Measurements from ENCODE around the gene CXCL17. TPM values are rescaled to one million over a fixed set of nuclear protein-coding genes. Genes with fewer than 3 reads are reported as not detected.
A peak's percentile ranks its signal among the peaks of the same experiment; 100 is the strongest.

Gene CXCL17
- total and polyA plus RNA-seq, 2 experiments from 2014 or later = 0.39 TPM; not detected in 1

DNA sequence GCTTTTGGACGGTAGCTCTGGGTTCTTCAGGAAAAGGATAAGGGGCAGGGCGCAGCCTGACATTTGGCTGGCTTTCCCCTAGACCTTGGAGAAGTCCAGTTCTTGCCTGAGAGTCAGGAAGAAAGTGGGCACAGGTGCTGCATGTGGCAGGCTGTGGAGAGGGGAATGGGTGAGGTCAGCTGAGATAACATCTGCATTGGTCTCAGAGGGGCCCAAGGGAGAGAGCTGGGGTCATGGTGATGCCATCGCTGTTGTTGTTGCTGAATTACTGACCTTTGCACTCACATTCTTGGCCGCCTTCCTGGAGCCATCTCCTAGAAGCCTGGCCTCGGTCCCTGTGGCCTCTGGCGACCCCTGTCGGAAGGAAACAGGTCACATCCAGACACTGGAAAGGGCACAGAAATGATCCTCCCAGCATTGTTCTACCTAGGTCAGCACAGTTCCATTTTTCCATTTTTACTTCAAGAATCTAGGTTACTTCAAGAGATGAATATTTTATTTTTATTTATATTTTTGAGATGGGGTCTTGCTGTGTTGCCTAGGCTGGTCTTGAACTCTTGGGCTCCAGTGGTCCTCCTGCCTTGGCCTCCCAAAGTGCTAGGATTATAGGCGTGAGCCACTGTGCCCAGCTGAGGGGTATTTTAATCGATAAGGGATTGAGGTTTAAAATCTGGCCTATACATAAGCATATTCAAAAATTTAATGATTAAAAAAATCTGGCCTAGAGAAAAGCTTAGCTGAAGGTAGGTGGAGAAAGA lies 9.1 kb downstream of the CXCL17 start:
- Histone ChIP-seq H3K4me3 (no peak overlapping the region), H4K20me1 (replicated peaks; ENCODE audit: insufficient read depth) (0 out of 2 replicates have a peak, but pooled peaks cover 3% of the 10 kb centered on the region), H2AFZ (peak overlapping the region; percentile 91), H3K79me2 (replicated peaks; ENCODE audit: insufficient read depth) (no peaks in the 10 kb centered on the region), H3K27ac (ENCODE audit: low read depth) (no peak overlapping the region), H3K9me2 (ENCODE audit: insufficient read depth) (no peaks in the 10 kb centered on the region), H3K36me3 (ENCODE audit: insufficient read depth) (no peaks in the 10 kb centered on the region), H3F3A (replicated peaks; ENCODE audit: low read depth) (peaks cover 3% of the 10 kb centered on the region; the same call in 1 of the 2 replicates), H3K27me3 (ENCODE audit: insufficient read depth) (0 out of 2 replicates have a peak, but pooled peaks cover 2% of the 10 kb centered on the region), H3K4me1 (ENCODE audit: insufficient read depth) (no peaks in the 10 kb centered on the region), H3K4me2 (peak overlapping the region; percentile 53; the same call in 1 of the 2 replicates)
- H3K36me3 Mint-ChIP-seq (ENCODE audit: low read depth) = no peaks in the 10 kb centered on the region
- no peak for TF ChIP-seq NANOG (IDR thresholded peaks at IDR 0.05; ENCODE audit: borderline replicate concordance)
- TF ChIP-seq CTCF (conservative IDR thresholded peaks at IDR 0.05; ENCODE audit: low read depth in 2 of 2) = peak; percentile 87 to 98
- TF ChIP-seq ETS1 (IDR thresholded peaks at IDR 0.05) = no peak
- 0 out of 2 replicates have a peak, but pooled peaks have one; percentile 19 for TF ChIP-seq CREB1 (CRISPR knock-in tag; IDR thresholded peaks at IDR 0.05; ENCODE audit: low read depth)
- TF ChIP-seq ZNF114 (CRISPR knock-in tag; IDR thresholded peaks at IDR 0.05) = no peak
- TF ChIP-seq POLR2AphosphoS5 (IDR thresholded peaks at IDR 0.05; ENCODE audit: low read depth) = no peak
- no peak for TF ChIP-seq EZH2phosphoT487 (IDR thresholded peaks at IDR 0.05; ENCODE audit: unreplicated experiment)
- TF ChIP-seq ZNF331 (CRISPR knock-in tag; IDR thresholded peaks at IDR 0.05; ENCODE audit: low read depth) = no peak
- TF ChIP-seq, protein P1, sequence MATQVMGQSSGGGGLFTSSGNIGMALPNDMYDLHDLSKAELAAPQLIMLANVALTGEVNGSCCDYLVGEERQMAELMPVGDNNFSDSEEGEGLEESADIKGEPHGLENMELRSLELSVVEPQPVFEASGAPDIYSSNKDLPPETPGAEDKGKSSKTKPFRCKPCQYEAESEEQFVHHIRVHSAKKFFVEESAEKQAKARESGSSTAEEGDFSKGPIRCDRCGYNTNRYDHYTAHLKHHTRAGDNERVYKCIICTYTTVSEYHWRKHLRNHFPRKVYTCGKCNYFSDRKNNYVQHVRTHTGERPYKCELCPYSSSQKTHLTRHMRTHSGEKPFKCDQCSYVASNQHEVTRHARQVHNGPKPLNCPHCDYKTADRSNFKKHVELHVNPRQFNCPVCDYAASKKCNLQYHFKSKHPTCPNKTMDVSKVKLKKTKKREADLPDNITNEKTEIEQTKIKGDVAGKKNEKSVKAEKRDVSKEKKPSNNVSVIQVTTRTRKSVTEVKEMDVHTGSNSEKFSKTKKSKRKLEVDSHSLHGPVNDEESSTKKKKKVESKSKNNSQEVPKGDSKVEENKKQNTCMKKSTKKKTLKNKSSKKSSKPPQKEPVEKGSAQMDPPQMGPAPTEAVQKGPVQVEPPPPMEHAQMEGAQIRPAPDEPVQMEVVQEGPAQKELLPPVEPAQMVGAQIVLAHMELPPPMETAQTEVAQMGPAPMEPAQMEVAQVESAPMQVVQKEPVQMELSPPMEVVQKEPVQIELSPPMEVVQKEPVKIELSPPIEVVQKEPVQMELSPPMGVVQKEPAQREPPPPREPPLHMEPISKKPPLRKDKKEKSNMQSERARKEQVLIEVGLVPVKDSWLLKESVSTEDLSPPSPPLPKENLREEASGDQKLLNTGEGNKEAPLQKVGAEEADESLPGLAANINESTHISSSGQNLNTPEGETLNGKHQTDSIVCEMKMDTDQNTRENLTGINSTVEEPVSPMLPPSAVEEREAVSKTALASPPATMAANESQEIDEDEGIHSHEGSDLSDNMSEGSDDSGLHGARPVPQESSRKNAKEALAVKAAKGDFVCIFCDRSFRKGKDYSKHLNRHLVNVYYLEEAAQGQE (IDR thresholded peaks at IDR 0.05; ENCODE audit: unreplicated experiment) = no peak
- TF ChIP-seq EZH2 (IDR thresholded peaks at IDR 0.05; ENCODE audit: low read depth, unreplicated experiment) = no peak
- TF ChIP-seq, protein P2, sequence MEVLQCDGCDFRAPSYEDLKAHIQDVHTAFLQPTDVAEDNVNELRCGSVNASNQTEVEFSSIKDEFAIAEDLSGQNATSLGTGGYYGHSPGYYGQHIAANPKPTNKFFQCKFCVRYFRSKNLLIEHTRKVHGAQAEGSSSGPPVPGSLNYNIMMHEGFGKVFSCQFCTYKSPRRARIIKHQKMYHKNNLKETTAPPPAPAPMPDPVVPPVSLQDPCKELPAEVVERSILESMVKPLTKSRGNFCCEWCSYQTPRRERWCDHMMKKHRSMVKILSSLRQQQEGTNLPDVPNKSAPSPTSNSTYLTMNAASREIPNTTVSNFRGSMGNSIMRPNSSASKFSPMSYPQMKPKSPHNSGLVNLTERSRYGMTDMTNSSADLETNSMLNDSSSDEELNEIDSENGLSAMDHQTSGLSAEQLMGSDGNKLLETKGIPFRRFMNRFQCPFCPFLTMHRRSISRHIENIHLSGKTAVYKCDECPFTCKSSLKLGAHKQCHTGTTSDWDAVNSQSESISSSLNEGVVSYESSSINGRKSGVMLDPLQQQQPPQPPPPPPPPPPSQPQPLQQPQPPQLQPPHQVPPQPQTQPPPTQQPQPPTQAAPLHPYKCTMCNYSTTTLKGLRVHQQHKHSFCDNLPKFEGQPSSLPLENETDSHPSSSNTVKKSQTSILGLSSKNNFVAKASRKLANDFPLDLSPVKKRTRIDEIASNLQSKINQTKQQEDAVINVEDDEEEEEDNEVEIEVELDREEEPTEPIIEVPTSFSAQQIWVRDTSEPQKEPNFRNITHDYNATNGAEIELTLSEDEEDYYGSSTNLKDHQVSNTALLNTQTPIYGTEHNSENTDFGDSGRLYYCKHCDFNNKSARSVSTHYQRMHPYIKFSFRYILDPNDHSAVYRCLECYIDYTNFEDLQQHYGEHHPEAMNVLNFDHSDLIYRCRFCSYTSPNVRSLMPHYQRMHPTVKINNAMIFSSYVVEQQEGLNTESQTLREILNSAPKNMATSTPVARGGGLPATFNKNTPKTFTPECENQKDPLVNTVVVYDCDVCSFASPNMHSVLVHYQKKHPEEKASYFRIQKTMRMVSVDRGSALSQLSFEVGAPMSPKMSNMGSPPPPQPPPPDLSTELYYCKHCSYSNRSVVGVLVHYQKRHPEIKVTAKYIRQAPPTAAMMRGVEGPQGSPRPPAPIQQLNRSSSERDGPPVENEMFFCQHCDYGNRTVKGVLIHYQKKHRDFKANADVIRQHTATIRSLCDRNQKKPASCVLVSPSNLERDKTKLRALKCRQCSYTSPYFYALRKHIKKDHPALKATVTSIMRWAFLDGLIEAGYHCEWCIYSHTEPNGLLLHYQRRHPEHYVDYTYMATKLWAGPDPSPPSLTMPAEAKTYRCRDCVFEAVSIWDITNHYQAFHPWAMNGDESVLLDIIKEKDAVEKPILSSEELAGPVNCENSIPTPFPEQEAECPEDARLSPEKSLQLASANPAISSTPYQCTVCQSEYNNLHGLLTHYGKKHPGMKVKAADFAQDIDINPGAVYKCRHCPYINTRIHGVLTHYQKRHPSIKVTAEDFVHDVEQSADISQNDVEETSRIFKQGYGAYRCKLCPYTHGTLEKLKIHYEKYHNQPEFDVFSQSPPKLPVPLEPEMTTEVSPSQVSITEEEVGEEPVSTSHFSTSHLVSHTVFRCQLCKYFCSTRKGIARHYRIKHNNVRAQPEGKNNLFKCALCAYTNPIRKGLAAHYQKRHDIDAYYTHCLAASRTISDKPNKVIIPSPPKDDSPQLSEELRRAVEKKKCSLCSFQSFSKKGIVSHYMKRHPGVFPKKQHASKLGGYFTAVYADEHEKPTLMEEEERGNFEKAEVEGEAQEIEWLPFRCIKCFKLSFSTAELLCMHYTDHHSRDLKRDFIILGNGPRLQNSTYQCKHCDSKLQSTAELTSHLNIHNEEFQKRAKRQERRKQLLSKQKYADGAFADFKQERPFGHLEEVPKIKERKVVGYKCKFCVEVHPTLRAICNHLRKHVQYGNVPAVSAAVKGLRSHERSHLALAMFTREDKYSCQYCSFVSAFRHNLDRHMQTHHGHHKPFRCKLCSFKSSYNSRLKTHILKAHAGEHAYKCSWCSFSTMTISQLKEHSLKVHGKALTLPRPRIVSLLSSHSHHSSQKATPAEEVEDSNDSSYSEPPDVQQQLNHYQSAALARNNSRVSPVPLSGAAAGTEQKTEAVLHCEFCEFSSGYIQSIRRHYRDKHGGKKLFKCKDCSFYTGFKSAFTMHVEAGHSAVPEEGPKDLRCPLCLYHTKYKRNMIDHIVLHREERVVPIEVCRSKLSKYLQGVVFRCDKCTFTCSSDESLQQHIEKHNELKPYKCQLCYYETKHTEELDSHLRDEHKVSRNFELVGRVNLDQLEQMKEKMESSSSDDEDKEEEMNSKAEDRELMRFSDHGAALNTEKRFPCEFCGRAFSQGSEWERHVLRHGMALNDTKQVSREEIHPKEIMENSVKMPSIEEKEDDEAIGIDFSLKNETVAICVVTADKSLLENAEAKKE (CRISPR knock-in tag; IDR thresholded peaks at IDR 0.05) = peak; percentile 84
- TF ChIP-seq JUNB (IDR thresholded peaks at IDR 0.05; ENCODE audit: unreplicated experiment) = no peak
- no peak for TF ChIP-seq STAT1 (IDR thresholded peaks at IDR 0.05; ENCODE audit: unreplicated experiment)
- H3K4me3 Mint-ChIP-seq = 0 out of 3 replicates have a peak overlapping the region, but pooled peaks have one; percentile 7
- peak; percentile 97 for ATAC-seq
- H3K27ac Mint-ChIP-seq = peak overlapping the region; percentile 1; the same call in 1 of the 2 replicates
- peak; percentile 86 for DNase-seq (ENCODE audit: low spot score)
- H3K9me3 Mint-ChIP-seq = no peaks in the 10 kb centered on the region
- peaks cover 4% of the 10 kb centered on the region; the same call in 2 of the 3 replicates for H3K4me1 Mint-ChIP-seq
- H3K27me3 Mint-ChIP-seq (ENCODE audit: insufficient read depth, low read depth, poor library complexity) = peaks cover 7% of the 10 kb centered on the region

Data from GM23338 (cell line).